ENCODE data around the gene PRKACA.
"Not testable (repeated sequence)": the region's sequence is repeated elsewhere in the genome, so short reads cannot be mapped to it uniquely, and the experiment has no call there.

The PRKACA gene

DNA sequence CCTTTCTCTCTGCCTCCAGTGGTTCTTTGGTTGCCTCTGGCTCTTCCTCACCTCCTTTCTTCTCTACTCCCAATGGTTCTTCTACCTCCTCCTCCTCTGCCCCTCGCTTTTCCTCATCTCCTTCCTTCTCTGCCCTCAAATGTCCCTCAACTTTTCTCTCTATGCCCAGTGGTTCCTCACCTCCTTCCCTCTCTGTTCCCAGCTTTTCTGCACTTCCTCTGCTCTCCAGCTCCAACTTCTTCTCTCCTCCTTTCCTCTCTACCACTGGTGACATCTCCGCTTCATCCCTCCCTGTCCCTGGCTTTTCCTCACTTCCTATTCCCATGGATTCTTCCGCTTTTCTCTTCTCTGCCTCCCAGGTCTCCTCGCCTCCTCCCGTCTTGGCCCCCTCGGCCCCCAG, 63.5 kb downstream of the PRKACA start:
- no peaks in the 10 kb centered on the region for H3K36me3 ChIP-seq
- TF ChIP-seq, protein P1, sequence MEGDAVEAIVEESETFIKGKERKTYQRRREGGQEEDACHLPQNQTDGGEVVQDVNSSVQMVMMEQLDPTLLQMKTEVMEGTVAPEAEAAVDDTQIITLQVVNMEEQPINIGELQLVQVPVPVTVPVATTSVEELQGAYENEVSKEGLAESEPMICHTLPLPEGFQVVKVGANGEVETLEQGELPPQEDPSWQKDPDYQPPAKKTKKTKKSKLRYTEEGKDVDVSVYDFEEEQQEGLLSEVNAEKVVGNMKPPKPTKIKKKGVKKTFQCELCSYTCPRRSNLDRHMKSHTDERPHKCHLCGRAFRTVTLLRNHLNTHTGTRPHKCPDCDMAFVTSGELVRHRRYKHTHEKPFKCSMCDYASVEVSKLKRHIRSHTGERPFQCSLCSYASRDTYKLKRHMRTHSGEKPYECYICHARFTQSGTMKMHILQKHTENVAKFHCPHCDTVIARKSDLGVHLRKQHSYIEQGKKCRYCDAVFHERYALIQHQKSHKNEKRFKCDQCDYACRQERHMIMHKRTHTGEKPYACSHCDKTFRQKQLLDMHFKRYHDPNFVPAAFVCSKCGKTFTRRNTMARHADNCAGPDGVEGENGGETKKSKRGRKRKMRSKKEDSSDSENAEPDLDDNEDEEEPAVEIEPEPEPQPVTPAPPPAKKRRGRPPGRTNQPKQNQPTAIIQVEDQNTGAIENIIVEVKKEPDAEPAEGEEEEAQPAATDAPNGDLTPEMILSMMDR (IDR thresholded peaks at IDR 0.05; ENCODE audit: low read depth, low read length), result no peak
- no peaks in the 10 kb centered on the region for H3K9me3 ChIP-seq
- no peak overlapping the region for H3K4me3 ChIP-seq (ENCODE audit: low read depth, low read length)
- no peak for DNase-seq
- no peaks in the 10 kb centered on the region for H3K4me1 ChIP-seq
- no peaks in the 10 kb centered on the region for H3K27me3 ChIP-seq

DNA sequence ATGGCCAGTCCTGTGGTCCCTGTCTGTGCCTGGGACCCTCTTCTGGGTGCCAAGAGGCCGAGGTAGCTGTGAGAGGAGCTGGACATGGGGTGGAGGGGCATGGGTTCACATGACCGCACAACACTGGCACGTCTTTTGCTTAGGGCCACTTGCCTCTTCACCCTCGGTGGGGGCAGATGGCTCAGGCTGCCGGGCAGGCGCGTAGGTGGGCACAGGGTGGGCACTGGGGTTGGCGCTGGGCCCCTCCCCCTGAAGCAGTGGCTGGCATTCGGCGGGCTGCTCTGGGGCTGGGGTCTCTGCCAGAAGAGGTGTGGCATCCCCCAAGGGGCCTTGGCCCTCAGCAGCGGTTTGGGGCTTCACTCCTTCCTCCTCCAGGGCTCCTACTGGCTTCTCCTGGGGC, 64.1 kb downstream of the PRKACA start:
- Histone ChIP-seq H3K36me3 (no peaks in the 10 kb centered on the region), H3K9me3 (no peaks in the 10 kb centered on the region), H3K27me3 (no peaks in the 10 kb centered on the region), H3K4me3 (ENCODE audit: low read depth, low read length) (no peak overlapping the region), H3K4me1 (no peaks in the 10 kb centered on the region)
- DNase-seq, result no peak
- TF ChIP-seq, protein P1 (IDR thresholded peaks at IDR 0.05; ENCODE audit: low read depth, low read length), result no peak

DNA sequence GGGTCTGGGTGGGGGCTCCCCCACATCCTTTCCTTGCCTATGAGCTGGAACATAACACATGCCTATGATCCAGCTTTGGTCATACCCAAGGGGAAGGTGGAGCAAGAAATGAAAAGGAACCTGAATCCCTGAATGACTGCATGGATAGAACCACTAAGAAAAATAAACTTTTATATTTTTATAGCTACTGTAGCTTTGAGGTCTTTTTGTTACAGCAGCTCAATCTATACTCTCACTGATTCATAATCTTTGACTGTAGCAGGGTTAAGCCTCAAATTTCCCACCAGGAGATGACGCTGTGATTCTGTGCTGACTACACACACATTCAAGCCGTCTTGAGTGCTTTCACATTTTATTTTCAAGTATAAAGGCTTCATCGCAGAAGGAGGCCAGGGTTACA, 64.5 kb downstream of the PRKACA start:
- Histone ChIP-seq H3K9me3 (no peaks in the 10 kb centered on the region), H3K36me3 (no peaks in the 10 kb centered on the region)
- TF ChIP-seq, protein P1 (IDR thresholded peaks at IDR 0.05; ENCODE audit: low read depth, low read length), result no peak

DNA sequence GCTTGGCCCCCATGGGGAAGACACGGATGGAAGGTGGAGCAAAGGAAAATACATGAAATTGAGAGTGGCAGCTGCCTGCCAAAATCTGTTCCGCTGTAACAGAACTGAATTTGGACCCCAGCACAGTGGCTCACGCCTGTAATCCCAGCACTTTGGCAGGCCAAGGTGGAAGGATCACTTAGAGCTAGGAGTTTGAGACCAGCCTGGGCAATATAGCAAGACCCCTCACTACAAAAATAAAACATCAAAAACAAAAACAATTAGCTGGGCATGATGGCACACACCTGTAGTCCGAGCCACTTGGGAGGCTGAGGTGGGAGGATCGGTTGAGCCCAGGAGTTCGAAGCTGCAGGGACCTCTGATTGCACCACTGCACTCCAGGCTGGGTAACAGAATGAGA, 65.1 kb downstream of the PRKACA start:
- no peak for DNase-seq
- no peaks in the 10 kb centered on the region for H3K36me3 ChIP-seq
- no peaks in the 10 kb centered on the region for H3K27me3 ChIP-seq
- H3K9me3 ChIP-seq, result no peaks in the 10 kb centered on the region
- H3K4me3 ChIP-seq (ENCODE audit: low read depth, low read length), result no peak overlapping the region
- H3K4me1 ChIP-seq, result no peaks in the 10 kb centered on the region
- TF ChIP-seq, protein P1 (IDR thresholded peaks at IDR 0.05; ENCODE audit: low read depth, low read length), result no peak

More for the DNA sequence above, 64.5 kb downstream of the PRKACA start:
- no peaks in the 10 kb centered on the region for H3K4me1 ChIP-seq
- no peaks in the 10 kb centered on the region for H3K27me3 ChIP-seq
- no peak overlapping the region for H3K4me3 ChIP-seq (ENCODE audit: low read depth, low read length)
- no peak for DNase-seq

DNA sequence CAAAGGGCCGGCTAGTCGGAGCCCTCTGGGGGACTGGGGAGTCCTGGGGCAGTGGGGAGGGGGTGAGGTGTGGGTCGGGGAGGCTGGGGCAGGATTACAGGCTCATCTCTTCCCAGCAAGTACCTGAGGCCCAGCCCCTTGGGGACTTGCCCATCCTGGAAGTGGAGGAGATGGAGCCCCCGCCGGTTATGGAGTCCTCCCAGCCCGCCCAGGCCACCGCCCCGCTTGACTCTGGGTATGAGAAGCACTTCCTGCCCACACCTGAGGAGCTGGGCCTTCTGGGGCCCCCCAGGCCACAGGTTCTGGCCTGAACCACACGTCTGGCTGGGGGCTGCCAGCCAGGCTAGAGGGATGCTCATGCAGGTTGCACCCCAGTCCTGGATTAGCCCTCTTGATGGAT, 65.6 kb downstream of the PRKACA start:
- H3K27me3 ChIP-seq, result no peaks in the 10 kb centered on the region
- TF ChIP-seq, protein P1 (IDR thresholded peaks at IDR 0.05; ENCODE audit: low read depth, low read length), result no peak

DNA sequence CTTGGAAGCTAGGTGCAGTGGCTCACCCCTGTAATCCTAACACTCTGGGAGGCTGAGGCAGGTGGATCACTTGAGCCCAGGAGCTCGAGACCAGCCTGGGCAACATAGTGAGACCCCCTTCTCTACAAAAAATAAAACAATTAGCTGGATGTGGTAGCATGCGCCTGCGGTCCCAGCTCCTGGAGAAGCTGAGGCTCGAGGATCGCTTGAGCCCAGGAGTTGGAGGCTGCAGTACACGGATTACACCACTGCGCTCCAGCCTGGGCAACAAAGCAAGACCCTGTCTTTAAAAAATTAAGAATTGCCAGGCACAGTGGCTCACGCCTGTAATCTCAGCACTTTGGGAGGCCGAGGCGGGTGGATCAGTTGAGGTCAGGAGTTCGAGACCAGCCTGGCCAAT, 66.6 kb downstream of the PRKACA start:
- H3K4me3 ChIP-seq (ENCODE audit: low read depth, low read length); H3K27me3 ChIP-seq; H3K9me3 ChIP-seq; DNase-seq; H3K4me1 ChIP-seq; H3K36me3 ChIP-seq: not testable (repeated sequence)

More for the DNA sequence above, 65.6 kb downstream of the PRKACA start:
- DNase-seq, result no peak
- no peaks in the 10 kb centered on the region for H3K36me3 ChIP-seq
- no peaks in the 10 kb centered on the region for H3K4me1 ChIP-seq
- H3K9me3 ChIP-seq, result no peaks in the 10 kb centered on the region
- no peak overlapping the region for H3K4me3 ChIP-seq (ENCODE audit: low read depth, low read length)

DNA sequence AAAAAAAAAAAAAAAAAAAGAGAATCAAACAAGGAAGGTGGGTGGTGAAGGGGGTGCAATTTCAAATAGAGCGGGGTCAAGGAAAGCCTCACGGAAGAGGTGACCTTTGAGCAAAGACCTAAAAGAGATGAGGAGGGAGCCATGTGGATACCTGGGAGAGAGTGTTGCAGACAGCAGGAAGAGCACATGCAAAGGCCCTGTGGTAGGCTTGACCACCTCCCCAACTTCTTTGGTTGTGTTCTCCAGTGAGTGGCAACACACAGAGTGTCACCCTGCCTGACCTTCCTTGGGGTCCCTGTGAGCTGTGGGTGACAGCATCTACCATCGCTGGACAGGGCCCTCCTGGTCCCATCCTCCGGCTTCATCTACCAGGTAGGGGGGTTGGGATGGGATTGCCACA, 67.0 kb downstream of the PRKACA start:
- Histone ChIP-seq H3K4me1 (no peaks in the 10 kb centered on the region), H3K36me3 (no peaks in the 10 kb centered on the region), H3K27me3 (no peaks in the 10 kb centered on the region), H3K9me3 (no peaks in the 10 kb centered on the region), H3K4me3 (ENCODE audit: low read depth, low read length) (no peak overlapping the region)
- TF ChIP-seq, protein P1 (IDR thresholded peaks at IDR 0.05; ENCODE audit: low read depth, low read length), result no peak
- no peak for DNase-seq

Measured in BE2C (cell line).